HEK293 (cell line): Measurements from ENCODE around the gene TMEM140.
A peak's percentile ranks its signal among the peaks of the same experiment; 100 is the strongest.

Experiments
- CTCF ChIA-PET: fragments of 350-600 bp; formaldehyde crosslinking; extraction: SDS; loops from one replicate; lab custom pipeline; 2021; ENCODE audit warnings: antibody characterized with exemption; lab: Yijun Ruan, JAX
- POLR2A ChIA-PET: fragments of 300-600 bp; formaldehyde crosslinking; extraction: SDS; loops from one replicate; lab custom pipeline; 2020; ENCODE audit warnings: antibody characterized with exemption, inconsistent platforms; lab: Yijun Ruan, JAX
- H3K27ac ChIP-seq: fragments of 200-500 bp; sonication (Bioruptor generic); 2 replicates; pipeline ENCODE4 v1.5.1; 2014; ENCODE audit warnings: low read depth, low read length, control low read depth, inconsistent platforms; ENCODE audit errors: extremely low read depth
- H3K36me3 ChIP-seq, 2 experiments: fragments of 200-500 bp in 1 of 2; sonication (Bioruptor generic) in 1 of 2; 1 replicate in 1 of 2; 2 replicates in 1 of 2; pipeline ENCODE4 v1.5.1; 2014 to 2017; ENCODE audit warnings: inconsistent platforms in 2 of 2, low read length in 2 of 2; ENCODE audit not compliant: control insufficient read depth in 2 of 2, insufficient read depth in 1 of 2
- H3K4me1 ChIP-seq: fragments of 200-500 bp; sonication (Bioruptor generic); 2 replicates; pipeline ENCODE4 v1.5.1; 2014; ENCODE audit warnings: mild to moderate bottlenecking, low read length, inconsistent platforms; ENCODE audit not compliant: control insufficient read depth, insufficient read depth
- H3K4me3 ChIP-seq: 2 replicates; pipeline ENCODE4 v1.5.1; 2011; ENCODE audit warnings: low read depth, mild to moderate bottlenecking, control low read depth, low read length, moderate library complexity
- H3K9me3 ChIP-seq: fragments of 200-500 bp; sonication (Bioruptor generic); 2 replicates; pipeline ENCODE4 v1.5.1; 2014; ENCODE audit warnings: low read depth, low read length, inconsistent platforms; ENCODE audit not compliant: control insufficient read depth, insufficient read depth
- KLF9 ChIP-seq: fragments of 450-650 bp; formaldehyde crosslinking; IDR thresholded peaks from 2 replicates; pipeline ENCODE4 v1.5.1; 2016; ENCODE audit warnings: missing biosample characterization, missing genetic modification characterization, low read depth
- SETDB1 ChIP-seq: IDR thresholded peaks from one replicate; pipeline ENCODE4 v1.6.1; 2017; ENCODE audit warnings: mild to moderate bottlenecking, low read length, moderate library complexity, mixed read lengths; ENCODE audit not compliant: insufficient read length
- SP2 ChIP-seq: fragments of 450-650 bp; formaldehyde crosslinking; IDR thresholded peaks from 2 replicates; pipeline ENCODE4 v1.5.1; 2016; ENCODE audit warnings: missing biosample characterization, missing genetic modification characterization
- TCF7L2 ChIP-seq: IDR thresholded peaks from 2 replicates; pipeline ENCODE4 v1.6.1; 2011; ENCODE audit warnings: low read depth, mild to moderate bottlenecking, inconsistent platforms, low read length, moderate library complexity, borderline replicate concordance
- ZBTB49 ChIP-seq: fragments of 450-650 bp; formaldehyde crosslinking; IDR thresholded peaks from 2 replicates; pipeline ENCODE4 v1.5.1; 2016; ENCODE audit warnings: missing biosample characterization, missing genetic modification characterization, low read depth
- ZNF138 ChIP-seq: fragments of 450-650 bp; formaldehyde crosslinking; IDR thresholded peaks from 2 replicates; pipeline ENCODE4 v1.5.1; 2016; ENCODE audit warnings: missing biosample characterization, missing genetic modification characterization, borderline replicate concordance
- ZNF266 ChIP-seq: fragments of 450-650 bp; formaldehyde crosslinking; IDR thresholded peaks from 2 replicates; pipeline ENCODE4 v1.5.1; 2016; ENCODE audit warnings: missing biosample characterization, missing genetic modification characterization, low read depth
- ZNF366 ChIP-seq: fragments of 450-650 bp; formaldehyde crosslinking; conservative IDR thresholded peaks from 2 replicates; pipeline ENCODE4 v1.5.1; 2016; ENCODE audit warnings: missing biosample characterization, missing genetic modification characterization
- ZNF433 ChIP-seq: fragments of 450-650 bp; formaldehyde crosslinking; IDR thresholded peaks from 2 replicates; pipeline ENCODE4 v1.5.1; 2016; ENCODE audit warnings: missing biosample characterization, missing genetic modification characterization, low read depth
- ZNF449 ChIP-seq: fragments of 450-650 bp; formaldehyde crosslinking; IDR thresholded peaks from 2 replicates; pipeline ENCODE4 v1.5.1; 2017; ENCODE audit warnings: missing biosample characterization, mild to moderate bottlenecking, missing genetic modification characterization, moderate library complexity
- ZNF555 ChIP-seq: fragments of 450-650 bp; formaldehyde crosslinking; conservative IDR thresholded peaks from 2 replicates; pipeline ENCODE4 v1.5.1; 2017; ENCODE audit warnings: missing biosample characterization, mild to moderate bottlenecking, missing genetic modification characterization, inconsistent platforms
- ZNF561 ChIP-seq: fragments of 450-650 bp; IDR thresholded peaks from 2 replicates; pipeline ENCODE4 v1.5.1; 2018; ENCODE audit warnings: missing biosample characterization, missing genetic modification characterization, borderline replicate concordance
- ZNF585B ChIP-seq: fragments of 450-650 bp; formaldehyde crosslinking; IDR thresholded peaks from 2 replicates; pipeline ENCODE4 v1.5.1; 2016; ENCODE audit warnings: missing biosample characterization, missing genetic modification characterization
- ZNF600 ChIP-seq: fragments of 450-650 bp; formaldehyde crosslinking; IDR thresholded peaks from 2 replicates; pipeline ENCODE4 v1.5.1; 2016; ENCODE audit warnings: missing biosample characterization, missing genetic modification characterization
- ZSCAN16 ChIP-seq: fragments of 450-650 bp; formaldehyde crosslinking; IDR thresholded peaks from 2 replicates; pipeline ENCODE4 v1.5.1; 2016; ENCODE audit warnings: missing biosample characterization, missing genetic modification characterization
- ZSCAN23 ChIP-seq: fragments of 450-650 bp; formaldehyde crosslinking; IDR thresholded peaks from 2 replicates; pipeline ENCODE4 v1.5.1; 2016; ENCODE audit warnings: missing biosample characterization, missing genetic modification characterization
- ZSCAN5A ChIP-seq: fragments of 450-650 bp; formaldehyde crosslinking; IDR thresholded peaks from 2 replicates; pipeline ENCODE4 v1.5.1; 2016; ENCODE audit warnings: missing biosample characterization, missing genetic modification characterization

The TMEM140 gene

GRCh38 chr7:135161669-135162068, 13.8 kb downstream of the TMEM140 start:
- TF ChIP-seq ZSCAN16 (tag by site-specific recombination) = no peak
- peak; percentile 10; the same call in 1 of the 2 replicates for TF ChIP-seq ZNF600
- no peak for TF ChIP-seq ZNF266
- Histone ChIP-seq H3K27ac (no peak overlapping the region), H3K4me3 (no peak overlapping the region), H3K4me1 (no peaks in the 10 kb centered on the region), H3K9me3 (no peaks in the 10 kb centered on the region), H3K36me3 (peaks cover 0 to 31% of the 10 kb centered on the region in 2 experiments; a peak in 1 of 3 replicates)
- ChIA-PET CTCF (interaction anchor here (0.8 to 1.2 kb wide), 2 partner anchors 8 to 79 kb away, joined by 3 to 5 read pairs; partner anchors contain the start of gene CYREN), POLR2A (interaction anchor here (1.2 to 2.1 kb wide), 3 partner anchors 8 to 175 kb away, joined by 3 to 8 read pairs (median 3); partner anchors contain the start of genes AGBL3, CYREN and TMEM140)

- POLR2A ChIA-PET = interaction anchor here (1.2 to 2.1 kb wide), 3 partner anchors 8 to 176 kb away, joined by 3 to 8 read pairs (median 3); partner anchors contain the start of genes AGBL3, CYREN and TMEM140
- H3K4me3 ChIP-seq = no peak overlapping the region
- no peak for TF ChIP-seq ZSCAN23 (tag by site-specific recombination)
- TF ChIP-seq ZNF555 (tag by site-specific recombination) = no peak
- TF ChIP-seq TCF7L2 = no peak
- TF ChIP-seq ZNF138 (tag by site-specific recombination) = no peak
- no peak for TF ChIP-seq ZNF449
- TF ChIP-seq SETDB1 = peak; percentile 87
- no peak for TF ChIP-seq SP2 (tag by site-specific recombination)
- TF ChIP-seq ZSCAN5A (tag by site-specific recombination) = peak; percentile 79
- TF ChIP-seq KLF9 (tag by site-specific recombination) = no peak
- TF ChIP-seq ZNF561 (tag by site-specific recombination) = no peak
- TF ChIP-seq ZNF433 (tag by site-specific recombination) = no peak
- no peak for TF ChIP-seq ZNF366
- no peak for TF ChIP-seq ZNF585B (tag by site-specific recombination)
- no peak for TF ChIP-seq ZBTB49 (tag by site-specific recombination)
- H3K9me3 ChIP-seq = no peaks in the 10 kb centered on the region
- CTCF ChIA-PET = interaction anchor here (0.6 kb wide), 1 partner anchor 55 kb away, joined by 3 read pairs; no protein-coding TSS in a partner anchor
- H3K36me3 ChIP-seq = peaks cover 0 to 37% of the 10 kb centered on the region in 2 experiments; a peak in 1 of 3 replicates
- H3K4me1 ChIP-seq = no peaks in the 10 kb centered on the region
- no peak overlapping the region for H3K27ac ChIP-seq
These were observed 14.6 kb downstream of the TMEM140 start for GRCh38 chr7:135162382-135163001.
